ENCODE measurements around the gene DBNL.

DBNL gene

DNA sequence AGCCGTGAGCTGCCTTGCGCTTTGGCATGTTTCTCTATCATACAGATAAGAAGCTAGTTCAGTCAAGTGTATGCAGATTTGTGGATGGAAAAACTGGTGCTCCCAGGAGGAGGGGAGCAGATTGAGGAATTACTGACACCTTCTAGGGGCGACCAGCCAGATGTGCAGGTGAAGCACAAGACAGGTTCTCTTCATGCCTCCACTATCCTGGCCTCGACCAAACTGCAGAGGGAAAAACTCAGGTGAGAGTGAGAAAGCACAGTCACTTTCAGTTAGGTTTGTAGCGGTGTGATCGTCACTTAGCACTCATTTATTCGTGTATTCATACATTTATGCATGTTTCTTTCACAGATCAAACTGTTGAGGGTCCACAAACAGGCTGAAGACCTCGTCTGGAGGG is 600 bp upstream of the DBNL start:
- peak; percentile 16 for DNase-seq

DNA sequence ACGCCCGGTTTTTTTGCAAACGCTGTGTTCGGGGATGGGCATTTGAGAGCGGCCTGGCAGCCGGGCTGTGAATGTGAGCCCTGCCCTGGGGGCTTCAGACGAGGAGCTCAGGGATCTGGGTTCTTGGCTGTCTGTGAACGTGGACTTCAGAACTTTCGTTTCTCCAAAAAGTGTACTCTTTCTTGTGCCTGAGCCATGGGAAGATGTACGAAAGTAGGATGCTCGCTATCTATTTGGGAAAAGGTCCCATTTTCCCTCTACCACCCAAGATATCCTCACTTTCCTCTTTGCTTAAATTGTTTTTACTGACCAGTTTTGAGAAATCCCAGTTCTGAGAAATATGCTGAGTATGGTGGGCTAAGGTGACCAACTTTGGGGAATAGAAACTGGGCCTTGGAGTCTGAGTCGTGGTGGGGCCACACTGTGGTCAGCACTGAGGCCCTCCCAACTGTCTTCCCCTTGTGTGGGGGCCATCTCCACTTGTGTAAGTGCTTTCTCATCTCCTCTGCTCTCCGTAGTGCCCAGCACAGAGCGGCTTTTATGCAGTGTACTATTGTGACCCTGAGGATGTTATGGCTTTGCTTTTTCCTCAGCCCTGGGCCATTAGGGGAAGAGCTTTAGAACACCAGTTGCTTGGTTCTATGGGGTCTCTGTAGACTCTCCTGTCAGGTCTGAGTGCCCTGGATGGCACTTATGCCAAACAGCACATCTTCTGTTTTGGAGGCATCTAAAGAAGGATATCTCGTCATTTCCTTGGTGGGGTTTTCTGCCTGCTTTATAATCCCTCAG is 918 bp downstream of the DBNL start:
- no peak for DNase-seq

DNA sequence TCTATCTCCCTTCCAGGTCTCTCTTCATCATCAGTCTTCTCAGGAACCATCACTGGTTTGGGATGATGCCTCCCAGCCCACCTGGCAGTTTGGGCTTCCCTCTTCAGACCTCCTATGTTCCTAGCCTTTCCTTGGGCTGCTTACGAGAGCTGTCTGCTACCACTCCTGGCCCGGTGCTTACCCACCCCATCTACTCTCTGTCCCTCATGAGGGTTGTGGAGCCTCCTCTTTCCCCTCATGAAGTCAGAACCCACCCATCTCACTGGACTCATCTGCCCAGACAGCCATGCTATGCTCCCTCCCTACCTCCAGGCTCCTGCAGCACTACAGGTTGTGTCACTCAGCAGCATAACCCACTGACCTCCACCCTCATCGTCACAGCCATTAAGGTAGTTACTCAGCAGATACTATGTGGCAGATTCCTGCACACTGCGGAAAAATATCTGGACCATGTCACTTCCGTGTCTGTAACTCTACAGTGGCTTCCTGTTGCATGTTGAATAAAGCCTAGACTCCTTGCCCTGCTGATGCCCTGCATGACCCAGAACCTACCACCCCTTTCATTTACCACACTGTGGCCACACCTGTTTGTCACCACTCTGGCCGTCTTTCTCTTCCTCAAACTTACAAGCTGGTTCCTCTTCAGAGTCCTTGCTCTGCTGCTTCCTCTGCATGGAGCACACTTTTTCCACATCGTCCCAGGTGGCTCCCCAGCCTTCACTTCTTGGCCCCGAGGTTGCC is 2.0 kb downstream of the DBNL start:
- DNase-seq, result no peak

DNA sequence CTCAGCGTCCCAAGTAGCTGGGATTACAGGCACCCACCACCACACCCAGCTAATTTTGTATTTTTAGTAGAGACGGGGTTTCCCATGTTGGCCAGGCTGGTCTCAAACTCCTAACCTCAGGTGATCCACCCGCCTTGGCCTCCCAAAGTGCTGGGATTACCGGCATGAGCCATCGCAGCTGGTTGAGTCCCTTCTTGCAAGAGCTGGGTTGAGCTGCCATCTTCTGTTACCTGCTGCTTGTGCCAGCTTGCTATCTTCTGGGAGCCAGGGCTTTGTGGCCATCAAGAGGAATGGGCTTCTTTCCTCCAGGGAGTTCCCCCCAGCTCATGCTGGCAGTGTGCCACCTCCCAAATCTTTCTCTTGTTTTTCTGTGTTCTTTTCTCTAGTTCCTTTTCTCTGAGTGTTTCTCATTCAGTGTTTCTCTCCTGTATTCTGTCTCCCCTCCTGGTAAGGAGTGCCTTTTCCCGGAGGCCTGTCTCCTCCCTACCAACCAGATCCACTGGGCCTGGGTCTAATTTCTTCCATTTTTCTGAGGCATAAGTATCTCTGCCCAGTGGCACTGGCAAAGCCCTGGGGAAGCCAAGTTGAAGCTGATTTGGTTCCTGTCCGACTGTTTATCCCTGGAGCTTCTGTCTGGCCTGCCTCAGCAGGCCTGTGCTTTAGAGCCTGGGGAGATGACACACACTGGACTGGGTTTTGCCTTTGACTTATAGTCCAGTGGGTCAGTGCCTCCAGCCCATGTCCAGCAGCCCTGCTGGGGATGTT is 3.7 kb downstream of the DBNL start:
- DNase-seq, result no peak

DNA sequence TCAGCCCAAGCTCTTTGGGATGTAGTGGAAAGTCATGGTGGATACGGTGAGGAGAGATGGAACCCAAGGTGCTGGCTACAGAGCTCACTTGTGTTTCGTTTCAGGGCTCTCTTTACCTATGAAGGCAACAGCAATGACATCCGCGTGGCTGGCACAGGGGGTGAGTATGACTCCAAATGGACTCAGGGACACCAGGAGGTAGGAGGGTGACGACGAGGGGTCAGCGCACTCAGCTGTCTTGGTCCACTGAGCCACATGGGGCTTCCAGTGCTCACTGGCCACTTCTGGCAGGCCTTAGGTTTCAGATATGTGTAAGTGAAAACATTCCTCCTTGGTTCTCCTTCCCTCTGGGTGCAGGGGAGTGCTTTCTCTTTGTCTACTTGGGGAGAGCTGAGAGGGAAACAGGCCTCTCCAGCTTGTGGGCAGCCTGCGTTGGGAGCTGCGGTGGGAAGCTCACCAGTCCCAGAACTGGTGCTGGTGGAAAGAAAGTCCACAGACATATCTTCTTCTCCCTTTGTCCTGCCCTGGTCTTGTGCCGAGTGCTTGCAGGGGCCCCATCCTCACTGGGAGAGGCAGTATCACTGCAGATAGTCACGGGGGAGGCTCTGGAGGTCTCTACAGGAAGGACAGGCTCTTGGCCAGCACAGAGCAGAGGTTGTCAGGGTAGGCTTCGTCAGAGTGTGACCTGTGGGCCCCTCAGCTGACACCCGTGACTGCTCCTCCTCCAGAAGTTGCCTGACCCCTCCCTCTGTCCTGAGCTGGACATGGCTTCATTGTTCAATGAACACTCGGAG is 5.8 kb downstream of the DBNL start:
- no peak for DNase-seq

DNA sequence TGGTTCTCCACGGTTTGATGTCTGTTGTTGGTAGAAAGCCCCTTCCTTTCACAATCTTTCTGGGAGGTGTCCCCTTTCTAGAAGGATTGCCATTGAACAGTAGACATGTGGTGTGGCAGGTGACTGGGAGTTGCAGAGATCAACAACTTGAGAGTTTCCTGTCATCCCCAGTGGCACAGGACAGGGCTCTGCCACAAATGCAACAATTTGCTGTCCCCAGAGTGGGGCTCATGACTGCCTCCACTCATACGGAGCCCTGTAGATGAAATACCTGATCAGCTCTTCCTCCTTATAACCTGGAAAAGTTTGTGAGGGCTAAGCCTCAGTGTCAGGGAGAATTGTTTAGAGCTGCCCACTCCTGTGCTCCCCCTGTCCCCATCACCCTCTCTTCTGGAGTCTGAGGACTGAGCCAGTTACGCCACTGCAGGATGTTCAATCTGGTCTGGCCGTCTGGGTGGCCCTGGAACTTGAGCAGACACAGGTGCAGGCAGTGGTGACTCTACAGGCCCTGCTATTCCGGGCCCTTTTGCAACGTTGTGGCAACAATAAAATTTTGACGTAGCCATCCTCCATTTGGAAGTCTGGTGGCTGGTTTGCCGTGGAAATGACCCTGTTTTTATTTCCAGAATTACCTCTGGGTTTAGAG is 6.5 kb downstream of the DBNL start:
- no peak for DNase-seq

DNA sequence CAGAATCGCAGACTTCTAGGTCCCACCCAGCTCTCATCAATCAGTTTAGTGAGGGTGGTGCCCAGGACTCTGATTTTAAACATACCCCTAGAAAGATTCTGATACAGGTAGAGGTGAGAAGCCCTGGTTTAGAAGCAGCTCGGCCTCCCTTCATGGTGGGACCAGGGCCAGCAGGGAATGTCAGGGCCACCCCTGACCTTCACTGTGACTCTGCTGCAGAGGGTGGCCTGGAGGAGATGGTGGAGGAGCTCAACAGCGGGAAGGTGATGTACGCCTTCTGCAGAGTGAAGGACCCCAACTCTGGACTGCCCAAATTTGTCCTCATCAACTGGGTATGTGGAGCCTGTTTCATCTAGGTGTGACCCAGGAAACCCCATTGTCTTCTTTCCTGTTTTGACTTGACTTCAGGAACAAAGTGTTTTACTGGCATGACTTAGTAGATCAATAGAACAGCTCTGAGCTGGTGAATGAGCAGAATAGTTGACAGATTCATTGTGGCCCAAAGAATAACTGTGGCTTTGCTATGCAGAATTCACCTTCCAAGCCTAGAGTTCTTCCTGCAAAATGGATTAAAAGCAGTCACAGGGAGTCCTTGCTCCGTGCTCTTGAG is 7.2 kb downstream of the DBNL start:
- DNase-seq, result no peak

DNA sequence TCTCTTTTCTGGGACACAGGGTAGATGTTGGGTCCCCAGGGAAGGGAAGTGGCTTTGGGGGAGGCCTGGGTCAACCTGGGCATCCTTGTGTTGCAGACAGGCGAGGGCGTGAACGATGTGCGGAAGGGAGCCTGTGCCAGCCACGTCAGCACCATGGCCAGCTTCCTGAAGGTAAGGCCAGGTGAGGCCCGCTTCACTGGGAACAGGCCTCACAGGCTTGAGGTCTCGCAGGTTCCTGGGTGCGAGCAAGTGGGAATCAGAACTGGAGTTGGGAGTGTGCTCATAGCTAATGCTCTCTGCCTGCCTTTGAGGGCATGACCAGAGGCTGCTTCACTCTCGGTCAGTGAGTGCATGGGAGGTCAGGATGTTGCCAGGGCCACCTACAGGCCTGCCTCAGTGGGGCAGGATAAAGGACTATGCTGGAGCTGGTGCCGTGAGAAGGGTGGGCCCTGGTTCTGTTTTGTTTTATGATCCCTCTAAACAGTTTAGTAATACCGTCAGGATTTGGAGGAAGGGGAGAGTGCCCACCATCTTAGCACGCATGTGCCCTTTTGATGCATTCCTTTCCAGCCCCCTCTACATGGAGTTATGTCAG is 8.4 kb downstream of the DBNL start:
- DNase-seq, result no peak

DNA sequence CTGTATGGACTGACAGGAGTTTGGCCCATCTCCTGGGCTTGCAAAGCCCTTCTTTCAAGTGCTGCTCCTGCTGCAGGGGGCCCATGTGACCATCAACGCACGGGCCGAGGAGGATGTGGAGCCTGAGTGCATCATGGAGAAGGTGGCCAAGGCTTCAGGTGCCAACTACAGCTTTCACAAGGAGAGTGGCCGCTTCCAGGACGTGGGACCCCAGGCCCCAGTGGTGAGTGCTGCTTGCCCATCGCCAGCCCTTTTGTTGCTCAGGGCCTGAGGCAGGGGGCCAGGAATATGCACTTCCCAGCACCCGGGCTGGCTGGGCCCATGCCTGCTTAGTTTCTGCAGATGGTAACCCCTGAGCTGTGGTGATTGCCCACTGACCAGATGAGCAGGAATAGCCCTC is 12.2 kb downstream of the DBNL start:
- DNase-seq, result no peak

DNA sequence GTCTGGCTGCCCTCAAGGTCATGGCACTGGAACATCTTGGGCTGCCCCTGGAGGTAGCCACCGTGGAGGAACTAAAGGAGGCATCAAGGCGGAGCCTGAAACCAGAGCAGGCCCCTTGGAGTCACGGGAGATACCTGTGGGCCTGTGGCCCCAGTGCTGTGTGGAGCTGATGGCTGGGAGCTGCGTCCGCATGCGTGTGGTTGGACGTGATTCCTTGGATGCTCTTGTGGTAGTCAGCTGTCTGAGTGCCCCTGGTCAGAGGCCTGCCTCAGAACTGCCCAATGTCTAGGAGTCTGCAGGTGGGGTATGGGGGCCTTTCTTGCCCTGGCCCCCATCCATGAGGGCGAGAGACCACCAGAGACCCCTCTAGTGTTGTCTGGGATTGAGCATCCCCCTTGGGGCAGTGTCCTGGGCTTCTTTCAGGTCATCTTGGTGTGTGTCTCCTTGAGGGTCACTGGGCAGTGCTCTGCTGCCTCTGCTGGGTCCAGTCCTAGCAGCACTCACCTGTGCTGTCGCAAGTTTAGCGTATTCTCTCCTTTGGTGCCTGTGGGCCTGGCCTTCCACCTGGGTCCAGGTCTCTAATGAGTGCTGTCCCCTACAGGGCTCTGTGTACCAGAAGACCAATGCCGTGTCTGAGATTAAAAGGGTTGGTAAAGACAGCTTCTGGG is 12.8 kb downstream of the DBNL start:
- no peak for DNase-seq

DNA sequence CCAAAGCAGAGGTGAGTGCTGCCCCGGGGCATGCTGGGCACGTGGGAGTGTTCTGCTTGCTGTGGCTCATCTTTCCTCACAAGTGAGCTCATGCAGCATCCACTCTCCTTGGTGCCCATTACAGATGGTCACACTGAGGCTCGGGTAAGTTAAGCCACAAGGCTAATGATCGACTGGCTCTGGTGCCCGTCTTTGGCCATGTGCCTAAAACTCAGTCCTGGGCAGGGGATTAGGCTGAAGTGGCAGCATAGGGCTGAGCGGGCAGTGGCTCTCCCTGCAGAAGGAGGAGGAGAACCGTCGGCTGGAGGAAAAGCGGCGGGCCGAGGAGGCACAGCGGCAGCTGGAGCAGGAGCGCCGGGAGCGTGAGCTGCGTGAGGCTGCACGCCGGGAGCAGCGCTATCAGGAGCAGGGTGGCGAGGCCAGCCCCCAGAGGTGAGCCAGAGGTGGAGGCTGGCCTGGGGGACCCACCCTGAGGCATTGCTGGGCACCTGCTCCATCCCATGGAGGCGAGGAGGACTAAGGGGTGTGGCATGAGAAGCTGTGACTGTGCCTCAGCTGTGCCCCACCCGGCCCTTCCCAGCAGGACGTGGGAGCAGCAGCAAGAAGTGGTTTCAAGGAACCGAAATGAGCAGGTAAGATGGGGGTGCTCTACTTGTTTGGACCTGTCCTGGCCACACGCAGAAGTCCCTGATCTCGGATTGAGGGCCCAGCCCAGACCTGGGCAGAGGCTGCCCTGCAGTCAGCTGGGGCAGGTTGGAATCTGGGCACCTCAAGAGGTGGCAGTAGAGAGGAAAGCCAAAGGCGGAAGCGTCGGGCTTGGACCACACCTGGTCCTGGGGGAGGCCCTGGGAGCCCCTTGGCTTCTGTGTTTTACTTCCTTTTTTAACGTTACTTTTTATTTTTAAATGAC is 13.6 kb downstream of the DBNL start:
- DNase-seq, result no peak

DNA sequence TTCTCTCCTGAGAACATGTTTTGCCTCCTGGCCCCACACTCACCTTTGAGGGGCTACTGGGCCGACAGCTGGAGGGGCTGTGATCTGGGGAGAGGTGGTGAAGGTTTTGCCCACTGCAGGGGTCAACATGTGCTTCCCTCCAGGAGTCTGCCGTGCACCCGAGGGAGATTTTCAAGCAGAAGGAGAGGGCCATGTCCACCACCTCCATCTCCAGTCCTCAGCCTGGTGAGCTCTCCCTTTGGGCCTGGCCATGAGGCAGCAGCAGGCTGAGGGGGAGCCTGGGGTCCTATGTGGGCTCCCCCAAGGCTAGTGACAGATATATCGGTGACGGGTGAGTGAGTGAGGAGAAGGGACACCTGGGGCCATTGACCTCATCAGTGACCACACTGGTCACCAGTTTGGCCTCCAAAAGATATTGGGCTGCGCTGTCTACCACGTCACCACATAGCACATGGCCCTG is 14.3 kb downstream of the DBNL start:
- no peak for DNase-seq

DNA sequence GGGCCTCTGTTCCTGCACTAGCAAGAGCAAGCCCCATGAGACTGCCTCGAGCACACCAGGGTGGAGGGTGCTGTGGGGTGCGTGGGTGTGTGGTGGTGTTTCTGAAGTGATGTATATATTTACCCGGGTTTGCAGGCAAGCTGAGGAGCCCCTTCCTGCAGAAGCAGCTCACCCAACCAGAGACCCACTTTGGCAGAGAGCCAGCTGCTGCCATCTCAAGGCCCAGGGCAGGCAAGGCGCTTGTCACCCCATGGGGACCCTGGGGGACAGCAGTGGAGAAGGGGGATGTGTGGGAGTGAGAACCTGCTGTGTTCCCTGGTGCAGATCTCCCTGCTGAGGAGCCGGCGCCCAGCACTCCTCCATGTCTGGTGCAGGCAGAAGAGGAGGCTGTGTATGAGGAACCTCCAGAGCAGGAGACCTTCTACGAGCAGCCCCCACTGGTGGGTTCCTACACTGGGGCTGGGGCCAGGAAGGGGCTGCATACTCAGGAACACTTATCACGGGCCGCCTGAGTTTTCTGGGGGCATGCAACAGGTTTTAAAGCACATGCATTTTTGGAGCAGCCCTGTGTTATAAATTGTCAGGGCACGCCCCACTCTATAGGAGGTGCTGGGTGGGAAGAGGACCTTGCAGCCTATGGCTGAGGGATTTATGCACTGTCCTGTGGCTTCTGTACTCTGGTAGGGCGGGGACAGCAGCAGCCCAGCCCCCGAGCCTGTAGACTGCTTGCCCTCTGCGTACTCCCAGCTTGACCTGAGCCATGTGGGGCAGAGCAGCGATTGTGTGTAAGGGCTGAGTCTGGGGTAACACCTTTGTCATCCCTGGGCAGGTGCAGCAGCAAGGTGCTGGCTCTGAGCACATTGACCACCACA is 15.0 kb downstream of the DBNL start:
- DNase-seq, result no peak

DNA sequence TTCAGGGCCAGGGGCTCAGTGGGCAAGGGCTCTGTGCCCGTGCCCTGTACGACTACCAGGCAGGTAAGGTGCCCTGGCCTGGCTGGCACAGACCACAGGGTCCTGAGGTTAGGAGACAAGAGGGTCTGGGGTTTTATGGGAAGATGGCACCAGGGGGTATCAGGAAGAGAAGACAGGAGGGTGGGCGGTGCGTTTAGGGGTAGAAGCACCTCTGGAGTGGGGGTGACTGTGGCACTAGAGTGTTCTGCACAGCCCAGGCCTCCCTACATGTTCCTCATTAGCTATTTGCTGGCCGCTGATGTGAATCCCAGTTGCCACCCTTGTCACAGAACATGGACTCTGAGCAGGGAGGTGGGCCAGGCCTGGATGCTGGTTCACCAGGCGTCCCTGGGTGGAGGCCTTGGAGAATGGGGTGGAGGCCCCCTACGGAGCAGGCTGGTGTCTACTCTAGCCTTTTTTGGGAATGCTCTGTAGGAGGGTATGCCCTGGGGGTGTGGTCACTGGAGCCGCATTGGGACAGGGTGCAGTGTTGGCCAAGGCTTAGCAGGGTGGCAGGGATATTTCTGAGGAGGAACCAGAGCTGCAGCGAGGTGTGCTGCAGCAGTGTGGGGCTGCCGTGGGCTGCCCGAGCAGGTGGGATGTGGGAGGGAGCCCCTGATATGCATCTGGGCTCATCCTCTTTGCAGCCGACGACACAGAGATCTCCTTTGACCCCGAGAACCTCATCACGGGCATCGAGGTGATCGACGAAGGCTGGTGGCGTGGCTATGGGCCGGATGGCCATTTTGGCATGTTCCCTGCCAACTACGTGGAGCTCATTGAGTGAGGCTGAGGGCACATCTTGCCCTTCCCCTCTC is 15.8 kb downstream of the DBNL start:
- no peak for DNase-seq

DNA sequence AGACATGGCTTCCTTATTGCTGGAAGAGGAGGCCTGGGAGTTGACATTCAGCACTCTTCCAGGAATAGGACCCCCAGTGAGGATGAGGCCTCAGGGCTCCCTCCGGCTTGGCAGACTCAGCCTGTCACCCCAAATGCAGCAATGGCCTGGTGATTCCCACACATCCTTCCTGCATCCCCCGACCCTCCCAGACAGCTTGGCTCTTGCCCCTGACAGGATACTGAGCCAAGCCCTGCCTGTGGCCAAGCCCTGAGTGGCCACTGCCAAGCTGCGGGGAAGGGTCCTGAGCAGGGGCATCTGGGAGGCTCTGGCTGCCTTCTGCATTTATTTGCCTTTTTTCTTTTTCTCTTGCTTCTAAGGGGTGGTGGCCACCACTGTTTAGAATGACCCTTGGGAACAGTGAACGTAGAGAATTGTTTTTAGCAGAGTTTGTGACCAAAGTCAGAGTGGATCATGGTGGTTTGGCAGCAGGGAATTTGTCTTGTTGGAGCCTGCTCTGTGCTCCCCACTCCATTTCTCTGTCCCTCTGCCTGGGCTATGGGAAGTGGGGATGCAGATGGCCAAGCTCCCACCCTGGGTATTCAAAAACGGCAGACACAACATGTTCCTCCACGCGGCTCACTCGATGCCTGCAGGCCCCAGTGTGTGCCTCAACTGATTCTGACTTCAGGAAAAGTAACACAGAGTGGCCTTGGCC is 16.6 kb downstream of the DBNL start:
- DNase-seq, result no peak

DNA sequence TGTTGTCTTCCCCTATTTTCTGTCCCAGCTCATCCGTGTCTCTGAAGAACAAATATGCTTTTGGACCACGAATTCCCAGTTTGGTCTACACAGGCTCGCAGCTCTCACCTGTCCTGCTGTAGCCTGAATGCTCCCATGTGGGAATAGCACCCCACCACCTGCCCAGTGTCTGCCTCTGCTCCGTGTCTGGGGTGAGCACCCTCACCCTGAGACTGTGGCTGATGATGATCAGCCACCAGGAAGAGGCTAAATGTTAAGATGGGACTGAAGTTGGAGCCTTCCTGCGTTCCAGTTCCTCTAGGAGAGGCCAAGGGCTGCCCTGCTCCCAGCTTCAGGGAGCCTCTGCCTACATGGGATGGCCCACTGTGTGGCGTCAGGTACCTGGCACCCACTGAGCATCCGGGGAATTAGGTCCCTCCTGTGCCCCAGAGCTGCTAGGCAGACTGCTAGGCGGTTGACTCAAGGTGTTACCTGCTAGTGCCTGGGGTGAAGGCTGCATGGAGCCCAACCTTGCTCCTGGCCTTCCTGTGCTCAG is 17.2 kb downstream of the DBNL start:
- no peak for DNase-seq
